HEK293T (cell line): ENCODE data around the gene CASTOR1.

Experiments
- ARNT ChIP-seq: fragments of 450-650 bp; IDR thresholded peaks from 2 replicates; pipeline ENCODE4 v1.6.1; 2017; ENCODE audit warnings: mild to moderate bottlenecking
- FOXA1 ChIP-seq: fragments of 450-650 bp; IDR thresholded peaks from 2 replicates; pipeline ENCODE4 v1.6.1; 2016; ENCODE audit warnings: mild to moderate bottlenecking
- FOXK2 ChIP-seq: fragments of 450-650 bp; IDR thresholded peaks from 2 replicates; pipeline ENCODE4 v1.6.1; 2016; ENCODE audit warnings: mild to moderate bottlenecking
- HDGF ChIP-seq: fragments of 450-650 bp; IDR thresholded peaks from 2 replicates; pipeline ENCODE4 v1.6.1; 2017; ENCODE audit warnings: antibody characterized with exemption, borderline replicate concordance
- NFRKB ChIP-seq: fragments of 450-650 bp; IDR thresholded peaks from 2 replicates; pipeline ENCODE4 v1.6.1; 2016; ENCODE audit warnings: mild to moderate bottlenecking, moderate library complexity
- PKNOX1 ChIP-seq: fragments of 450-650 bp; IDR thresholded peaks from 2 replicates; pipeline ENCODE4 v1.6.1; 2016
- SP1 ChIP-seq: fragments of 450-650 bp; IDR thresholded peaks from 2 replicates; pipeline ENCODE4 v1.6.1; 2017
- SUZ12 ChIP-seq: fragments of 450-650 bp; IDR thresholded peaks from 2 replicates; pipeline ENCODE4 v1.6.1; 2016; ENCODE audit warnings: mild to moderate bottlenecking
- TARDBP ChIP-seq: fragments of 450-650 bp; IDR thresholded peaks from 2 replicates; pipeline ENCODE4 v1.6.1; 2016

- TF ChIP-seq FOXA1 (no peak), PKNOX1 (no peak), FOXK2 (no peak), HDGF (no peak), ARNT (no peak), SP1 (no peak), SUZ12 (no peak), NFRKB (no peak), TARDBP (no peak)
These were observed 50.4 kb downstream of the CASTOR1 start for GRCh38 chr22:30238661-30239487.
